Choroid plexus epithelial cell (primary cell): Measurements from ENCODE around the gene PJA1.

Source experiments
- DNase-seq: peaks from one replicate; pipeline ENCODE4 v3.0.0-alpha.2; 2010; ENCODE audit warnings: low read depth
- H3K4me3 ChIP-seq: 2 replicates; pipeline ENCODE4 v1.5.1; 2011; ENCODE audit warnings: low read depth, mild to moderate bottlenecking, control low read depth, low read length, moderate library complexity
- CTCF ChIP-seq: conservative IDR thresholded peaks from 2 replicates; pipeline ENCODE4 v1.5.1; 2011; ENCODE audit warnings: low read depth, mild to moderate bottlenecking, control low read depth, inconsistent platforms, low read length, moderate library complexity

The PJA1 gene

GRCh38 chrX:69197690-69198089 is 32.4 kb upstream of the PJA1 start:
- DNase-seq: no peak
- no peak overlapping the region for H3K4me3 ChIP-seq
- TF ChIP-seq CTCF: no peak

- no peak for TF ChIP-seq CTCF
- H3K4me3 ChIP-seq: no peak overlapping the region
- no peak for DNase-seq
Observed at GRCh38 chrX:69196666-69197065, 31.4 kb upstream of the PJA1 start.

- no peak for TF ChIP-seq CTCF
- no peak overlapping the region for H3K4me3 ChIP-seq
- no peak for DNase-seq
Observed at GRCh38 chrX:69195810-69196209, 30.6 kb upstream of the PJA1 start.

- no peak for DNase-seq
Observed at GRCh38 chrX:69195192-69195591, 29.9 kb upstream of the PJA1 start.

GRCh38 chrX:69192603-69193002 is 27.4 kb upstream of the PJA1 start:
- TF ChIP-seq CTCF: no peak
- DNase-seq: no peak
- H3K4me3 ChIP-seq: no peak overlapping the region

More at GRCh38 chrX:69195192-69195591, 29.9 kb upstream of the PJA1 start:
- no peak overlapping the region for H3K4me3 ChIP-seq
- TF ChIP-seq CTCF: no peak

GRCh38 chrX:69189576-69190371 is 24.5 kb upstream of the PJA1 start:
- no peak for DNase-seq
- no peak for TF ChIP-seq CTCF

GRCh38 chrX:69186651-69187050 is 21.4 kb upstream of the PJA1 start:
- no peak for TF ChIP-seq CTCF
- no peak for DNase-seq

More at GRCh38 chrX:69189576-69190371, 24.5 kb upstream of the PJA1 start:
- no peak overlapping the region for H3K4me3 ChIP-seq

More at GRCh38 chrX:69186651-69187050, 21.4 kb upstream of the PJA1 start:
- no peak overlapping the region for H3K4me3 ChIP-seq
